BLaER1 (cell line): ENCODE data around the gene CAP2.
"Not testable (repeated sequence)": the region's sequence is repeated elsewhere in the genome, so short reads cannot be mapped to it uniquely, and the experiment has no call there.

Experiments
- H3K27ac ChIP-seq: shearing (Covaris generic); formaldehyde crosslinking; 2 replicates; pipeline ENCODE4 v1.8.1; 2022
- H3K27me3 ChIP-seq: shearing (Covaris generic); formaldehyde crosslinking; 2 replicates; pipeline ENCODE4 v1.8.1; 2022
- H3K36me3 ChIP-seq: shearing (Covaris generic); formaldehyde crosslinking; 2 replicates; pipeline ENCODE4 v1.8.1; 2022
- H3K4me1 ChIP-seq: shearing (Covaris generic); formaldehyde crosslinking; 2 replicates; pipeline ENCODE4 v1.8.1; 2022
- H3K4me2 ChIP-seq: shearing (Covaris generic); formaldehyde crosslinking; 2 replicates; pipeline ENCODE4 v1.8.1; 2022
- H3K4me3 ChIP-seq: shearing (Covaris generic); formaldehyde crosslinking; 2 replicates; pipeline ENCODE4 v1.8.1; 2022
- H3K9ac ChIP-seq: shearing (Covaris generic); formaldehyde crosslinking; 2 replicates; pipeline ENCODE4 v1.8.1; 2022
- H3K9me3 ChIP-seq: shearing (Covaris generic); formaldehyde crosslinking; 2 replicates; pipeline ENCODE4 v1.8.1; 2022
- H4K20me1 ChIP-seq: shearing (Covaris generic); formaldehyde crosslinking; 2 replicates; pipeline ENCODE4 v1.8.1; 2022
- Cebpa-rat ChIP-seq: shearing (Covaris generic); IDR thresholded peaks from 2 replicates; pipeline ENCODE4 v1.8.1; 2022

The CAP2 gene

GRCh38 chr6:17530321-17530835, 137.0 kb downstream of the CAP2 start:
- Histone ChIP-seq H3K27me3 (no peaks in the 10 kb centered on the region), H3K36me3 (no peaks in the 10 kb centered on the region), H3K4me3 (no peak overlapping the region), H3K4me1 (peaks cover 8% of the 10 kb centered on the region; the same call in 1 of the 2 replicates), H3K27ac (no peak overlapping the region), H3K9ac (no peak overlapping the region), H4K20me1 (no peaks in the 10 kb centered on the region), H3K9me3 (0 out of 2 replicates have a peak, but pooled peaks cover 5% of the 10 kb centered on the region), H3K4me2 (peak overlapping the region; percentile 26; the same call in 1 of the 2 replicates)
- TF ChIP-seq Cebpa-rat: no peak

GRCh38 chr6:17536586-17536985, 143.2 kb downstream of the CAP2 start:
- H3K27ac ChIP-seq: no peak overlapping the region
- peaks cover 11% of the 10 kb centered on the region; the same call in 1 of the 2 replicates for H3K36me3 ChIP-seq
- H4K20me1 ChIP-seq: no peaks in the 10 kb centered on the region
- no peak for TF ChIP-seq Cebpa-rat
- H3K4me2 ChIP-seq: no peak overlapping the region
- no peak overlapping the region for H3K9ac ChIP-seq
- H3K4me3 ChIP-seq: no peak overlapping the region
- no peaks in the 10 kb centered on the region for H3K4me1 ChIP-seq
- H3K9me3 ChIP-seq: no peaks in the 10 kb centered on the region
- H3K27me3 ChIP-seq: no peaks in the 10 kb centered on the region

- Histone ChIP-seq H3K9ac (no peak overlapping the region), H3K27ac (no peak overlapping the region)
- TF ChIP-seq Cebpa-rat: no peak
Observed at GRCh38 chr6:17542243-17542642, 148.8 kb downstream of the CAP2 start.

GRCh38 chr6:17545681-17546080, 152.3 kb downstream of the CAP2 start:
- not testable (repeated sequence) for H3K4me3 ChIP-seq, H3K4me2 ChIP-seq, H3K9ac ChIP-seq, H3K27ac ChIP-seq, H4K20me1 ChIP-seq, H3K4me1 ChIP-seq, H3K27me3 ChIP-seq, H3K9me3 ChIP-seq
- H3K36me3 ChIP-seq: peaks cover 10% of the 10 kb centered on the region

More at GRCh38 chr6:17542243-17542642, 148.8 kb downstream of the CAP2 start:
- Histone ChIP-seq H3K27me3 (no peaks in the 10 kb centered on the region), H3K9me3 (peaks cover 6% of the 10 kb centered on the region), H3K36me3 (peaks cover 20% of the 10 kb centered on the region), H3K4me2 (no peak overlapping the region), H3K4me1 (no peaks in the 10 kb centered on the region), H4K20me1 (no peaks in the 10 kb centered on the region), H3K4me3 (no peak overlapping the region)

GRCh38 chr6:17551383-17551958, 158.1 kb downstream of the CAP2 start:
- H3K4me2 ChIP-seq: no peak overlapping the region
- no peaks in the 10 kb centered on the region for H3K4me1 ChIP-seq
- no peak overlapping the region for H3K27ac ChIP-seq
- H3K4me3 ChIP-seq: no peak overlapping the region
- no peak for TF ChIP-seq Cebpa-rat
- no peaks in the 10 kb centered on the region; the same call in 1 of the 2 replicates for H3K9me3 ChIP-seq
- H3K27me3 ChIP-seq: no peaks in the 10 kb centered on the region
- no peaks in the 10 kb centered on the region for H4K20me1 ChIP-seq
- H3K9ac ChIP-seq: no peak overlapping the region
- H3K36me3 ChIP-seq: peaks cover 17% of the 10 kb centered on the region; the same call in 1 of the 2 replicates

- H3K4me2 ChIP-seq: no peak overlapping the region
- H3K27me3 ChIP-seq: no peaks in the 10 kb centered on the region
- no peak overlapping the region for H3K27ac ChIP-seq
- H3K9ac ChIP-seq: no peak overlapping the region
- no peaks in the 10 kb centered on the region for H4K20me1 ChIP-seq
- H3K9me3 ChIP-seq: no peaks in the 10 kb centered on the region; the same call in 1 of the 2 replicates
- H3K4me3 ChIP-seq: no peak overlapping the region
- no peaks in the 10 kb centered on the region for H3K4me1 ChIP-seq
- H3K36me3 ChIP-seq: peaks cover 17% of the 10 kb centered on the region; the same call in 1 of the 2 replicates
- no peak for TF ChIP-seq Cebpa-rat
Observed at GRCh38 chr6:17552861-17553260, 159.5 kb downstream of the CAP2 start.

GRCh38 chr6:17556014-17556413, 162.6 kb downstream of the CAP2 start:
- peaks cover 9% of the 10 kb centered on the region for H3K9me3 ChIP-seq
- H3K4me2 ChIP-seq: no peak overlapping the region
- no peaks in the 10 kb centered on the region for H3K4me1 ChIP-seq
- H3K27me3 ChIP-seq: no peaks in the 10 kb centered on the region
- peaks cover 17% of the 10 kb centered on the region; the same call in 1 of the 2 replicates for H3K36me3 ChIP-seq
- no peak overlapping the region for H3K4me3 ChIP-seq
- H4K20me1 ChIP-seq: no peaks in the 10 kb centered on the region
- no peak overlapping the region for H3K27ac ChIP-seq
- no peak overlapping the region for H3K9ac ChIP-seq
- TF ChIP-seq Cebpa-rat: no peak

GRCh38 chr6:17562636-17563035, 169.2 kb downstream of the CAP2 start:
- Histone ChIP-seq H3K4me3 (no peak overlapping the region), H3K9ac (no peak overlapping the region), H4K20me1 (no peaks in the 10 kb centered on the region), H3K36me3 (no peaks in the 10 kb centered on the region), H3K4me2 (no peak overlapping the region), H3K27me3 (no peaks in the 10 kb centered on the region), H3K27ac (no peak overlapping the region), H3K4me1 (no peaks in the 10 kb centered on the region), H3K9me3 (peaks cover 69% of the 10 kb centered on the region)
- no peak for TF ChIP-seq Cebpa-rat

- H3K36me3 ChIP-seq: no peaks in the 10 kb centered on the region
- H3K4me3 ChIP-seq: no peak overlapping the region
- no peak overlapping the region for H3K4me2 ChIP-seq
- TF ChIP-seq Cebpa-rat: no peak
- H3K9ac ChIP-seq: no peak overlapping the region
- no peak overlapping the region for H3K27ac ChIP-seq
- H3K4me1 ChIP-seq: no peaks in the 10 kb centered on the region
- H3K27me3 ChIP-seq: no peaks in the 10 kb centered on the region
- H4K20me1 ChIP-seq: no peaks in the 10 kb centered on the region
- peaks cover 65% of the 10 kb centered on the region for H3K9me3 ChIP-seq
Observed at GRCh38 chr6:17565399-17565798, 172.0 kb downstream of the CAP2 start.

GRCh38 chr6:17574866-17575560, 181.6 kb downstream of the CAP2 start:
- H4K20me1 ChIP-seq: no peaks in the 10 kb centered on the region
- no peak overlapping the region for H3K9ac ChIP-seq
- 0 out of 2 replicates have a peak, but pooled peaks cover 3% of the 10 kb centered on the region for H3K36me3 ChIP-seq
- no peak overlapping the region for H3K4me3 ChIP-seq
- no peak overlapping the region for H3K27ac ChIP-seq
- H3K9me3 ChIP-seq: peaks cover 37% of the 10 kb centered on the region
- H3K4me1 ChIP-seq: no peaks in the 10 kb centered on the region
- peaks cover under 1% of the 10 kb centered on the region; the same call in 1 of the 2 replicates for H3K27me3 ChIP-seq
- no peak overlapping the region for H3K4me2 ChIP-seq
- TF ChIP-seq Cebpa-rat: no peak
